Naive thymus-derived CD4-positive, alpha-beta T cell (primary cell): ENCODE results near the gene CAMTA1. TPM values are rescaled to one million over a fixed set of nuclear protein-coding genes. Genes with fewer than 3 reads are reported as not detected.

Source experiments
- ATAC-seq: fragments of 150-1000 bp; cut with Tn5 transposase; 2 replicates; pipeline ENCODE4 v1.10.0; 2021; ENCODE audit warnings: mild to moderate bottlenecking, moderate library complexity
- CTCF ChIA-PET: fragments of 350-600 bp; sonication (Branson Sonifier 250); formaldehyde crosslinking; loops from one replicate; lab custom pipeline; 2021; ENCODE audit warnings: antibody characterized with exemption; lab: Charles Lee
- POLR2A ChIA-PET: fragments of 350-600 bp; sonication (Branson Sonifier 250); formaldehyde crosslinking; loops from one replicate; lab custom pipeline; 2021; ENCODE audit warnings: antibody characterized with exemption, inconsistent platforms; lab: Charles Lee
- DNase-seq, 9 donors: peaks; one replicate each; pipeline versions ENCODE4 v3.0.0 to v3.0.0-alpha.2; 2020 to 2022; ENCODE audit warnings: mixed read lengths in 1 of 9
- H3K27ac ChIP-seq: one replicate; pipeline ENCODE4 v1.7.0; 2013; ENCODE audit warnings: mild to moderate bottlenecking, low read depth, low read length, moderate library complexity
- H3K27me3 ChIP-seq, 2 donors: one replicate each; pipeline ENCODE4 v1.7.0; 2013; ENCODE audit warnings: low read length in 2 of 2, mild to moderate bottlenecking in 2 of 2, moderate library complexity in 2 of 2; ENCODE audit not compliant: control insufficient read depth in 2 of 2, insufficient read depth in 2 of 2
- H3K36me3 ChIP-seq, 3 experiments: 1 replicate in 2 of 3; 2 replicates in 1 of 3; pipeline ENCODE4 v1.7.0; 2013; ENCODE audit warnings: low read length in 3 of 3, mild to moderate bottlenecking in 3 of 3, moderate library complexity in 1 of 3; ENCODE audit not compliant: insufficient read depth in 3 of 3, control insufficient read depth in 2 of 3
- H3K4me1 ChIP-seq, 2 donors: one replicate each; pipeline ENCODE4 v1.7.0; 2013; ENCODE audit warnings: low read length in 2 of 2, mild to moderate bottlenecking in 2 of 2, moderate library complexity in 1 of 2; ENCODE audit not compliant: control insufficient read depth in 2 of 2, insufficient read depth in 2 of 2
- H3K4me3 ChIP-seq: 2 replicates; pipeline ENCODE4 v1.7.0; 2013; ENCODE audit warnings: mild to moderate bottlenecking, low read length
- H3K9me3 ChIP-seq, 3 experiments: 1 replicate in 2 of 3; 2 replicates in 1 of 3; pipeline ENCODE4 v1.7.0; 2013; ENCODE audit warnings: low read length in 3 of 3; ENCODE audit not compliant: control insufficient read depth in 2 of 3
- H3K27ac Mint-ChIP-seq, 9 donors: one replicate each; pipeline ENCODE4 v1.8.0; 2020 to 2022; ENCODE audit warnings: mixed read lengths in 9 of 9, mild to moderate bottlenecking in 8 of 9, moderate library complexity in 5 of 9, inconsistent platforms in 2 of 9
- H3K27me3 Mint-ChIP-seq, 5 donors: one replicate each; pipeline ENCODE4 v1.8.0; 2021 to 2022; ENCODE audit warnings: mixed read lengths in 5 of 5, mild to moderate bottlenecking in 1 of 5
- H3K36me3 Mint-ChIP-seq, 5 donors: one replicate each; pipeline ENCODE4 v1.8.0; 2020 to 2022; ENCODE audit warnings: mixed read lengths in 5 of 5, mild to moderate bottlenecking in 3 of 5, inconsistent platforms in 1 of 5
- H3K4me1 Mint-ChIP-seq, 7 donors: one replicate each; pipeline ENCODE4 v1.8.0; 2020 to 2022; ENCODE audit warnings: mixed read lengths in 7 of 7, mild to moderate bottlenecking in 3 of 7, inconsistent platforms in 1 of 7
- H3K4me3 Mint-ChIP-seq, 10 donors: one replicate each; pipeline ENCODE4 v1.8.0; 2020 to 2022; ENCODE audit warnings: mild to moderate bottlenecking in 10 of 10, mixed read lengths in 10 of 10, moderate library complexity in 6 of 10, inconsistent platforms in 2 of 10
- H3K9me3 Mint-ChIP-seq, 11 donors: one replicate each; pipeline ENCODE4 v1.8.0; 2020 to 2022; ENCODE audit warnings: mixed read lengths in 11 of 11, mild to moderate bottlenecking in 4 of 11, inconsistent platforms in 1 of 11, moderate library complexity in 1 of 11
- intact Hi-C, 2 donors: fragments of 100-400 bp; cut with micrococcal nuclease; formaldehyde crosslinking; loops; one replicate each; pipeline ENCODE4 v1.15.1; 2023
- polyA plus RNA-seq, 2 donors: library from polyadenylated mRNA; unstranded; fragments of 300-500 nt; fragmentation: Illumina TruSeq; gene quantifications; one replicate each; pipeline ENCODE4 v1.2.3, GENCODE V29; 2021
- total RNA-seq, 6 experiments: library from RNA in 5 of 6; stranded (reverse) in 5 of 6; gene quantifications; 1 replicate in 5 of 6; 2 replicates in 1 of 6; pipeline ENCODE4 v1.2.3 and lab custom pipeline; 2021 to 2026

CAMTA1 gene
- total and polyA plus RNA-seq, 7 experiments from 2014 or later, result 38.1 to 68.6 (median 42.6) TPM

DNA sequence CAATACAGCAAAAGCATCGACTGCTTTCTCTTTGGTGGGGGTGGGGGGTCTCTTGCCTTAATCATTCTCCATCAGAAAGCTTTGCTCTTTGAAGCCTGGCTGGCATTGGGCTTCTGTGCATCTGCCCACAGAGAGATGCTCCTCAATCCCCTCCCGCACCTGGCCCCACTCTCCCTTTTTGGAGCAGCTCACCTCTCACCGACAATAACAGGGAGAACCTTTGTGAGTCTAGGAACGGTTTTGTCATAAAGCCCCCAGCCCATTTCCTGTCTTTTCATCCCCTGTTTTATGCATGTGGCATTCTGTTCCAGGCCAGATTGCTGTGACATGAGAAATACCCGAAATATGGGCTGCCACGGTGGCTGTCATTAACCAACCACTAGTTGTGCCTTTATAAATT, 516.9 kb downstream of the CAMTA1 start:
- POLR2A ChIA-PET, result no interaction called here
- peaks cover 0 to 10% (median 5%) of the 10 kb centered on the region in 11 donors for H3K9me3 Mint-ChIP-seq

DNA sequence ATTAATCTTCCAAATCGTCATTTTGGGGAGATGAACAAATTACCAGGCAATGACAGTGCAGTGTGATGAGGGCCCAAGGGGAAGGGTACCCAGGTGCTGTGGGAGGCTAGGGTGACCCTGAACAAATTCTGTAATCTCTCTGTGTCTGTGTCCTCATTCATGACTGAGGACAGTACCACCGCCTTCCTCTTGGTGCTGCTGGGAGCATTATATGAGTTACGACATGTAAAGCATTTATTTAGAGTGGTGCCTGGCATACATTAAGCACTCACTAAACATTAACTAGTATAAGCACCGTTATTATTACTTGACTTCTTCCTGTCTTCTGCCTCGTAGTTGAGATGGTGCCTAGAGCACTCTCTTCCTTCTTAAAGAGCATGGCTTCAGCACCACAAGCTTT, 517.6 kb downstream of the CAMTA1 start:
- CTCF ChIA-PET, result no interaction called here
- H3K27ac Mint-ChIP-seq, result no peak overlapping the region
- H3K27ac ChIP-seq, result no peak overlapping the region
- POLR2A ChIA-PET, result no interaction called here
- H3K4me1 Mint-ChIP-seq, result no peaks in the 10 kb centered on the region
- H3K9me3 Mint-ChIP-seq, result peaks cover 0 to 18% (median 10%) of the 10 kb centered on the region in 11 donors
- no peaks in the 10 kb centered on the region for H3K9me3 ChIP-seq
- H3K4me3 ChIP-seq, result no peak overlapping the region
- no peak overlapping the region for H3K4me3 Mint-ChIP-seq
- intact Hi-C loops, result no loop called here
- H3K27me3 Mint-ChIP-seq, result peaks cover 2 to 35% (median 22%) of the 10 kb centered on the region in 5 donors
- ATAC-seq (no peak), DNase-seq (no peak)
- no peaks in the 10 kb centered on the region for H3K36me3 Mint-ChIP-seq
- no peaks in the 10 kb centered on the region for H3K4me1 ChIP-seq
- H3K36me3 ChIP-seq, result no peaks in the 10 kb centered on the region
- H3K27me3 ChIP-seq, result no peaks in the 10 kb centered on the region

More for the DNA sequence above, 516.9 kb downstream of the CAMTA1 start:
- DNase-seq, result no peak
- no peaks in the 10 kb centered on the region for H3K27me3 ChIP-seq
- CTCF ChIA-PET, result no interaction called here
- no peak overlapping the region for H3K4me3 ChIP-seq
- H3K36me3 ChIP-seq, result no peaks in the 10 kb centered on the region
- intact Hi-C loops, result no loop called here
- H3K36me3 Mint-ChIP-seq, result no peaks in the 10 kb centered on the region
- ATAC-seq, result no peak
- H3K9me3 ChIP-seq, result no peaks in the 10 kb centered on the region
- H3K4me3 Mint-ChIP-seq, result no peak overlapping the region
- H3K4me1 Mint-ChIP-seq, result no peaks in the 10 kb centered on the region
- no peaks in the 10 kb centered on the region for H3K4me1 ChIP-seq
- H3K27ac ChIP-seq, result no peak overlapping the region
- peaks cover 2 to 41% (median 22%) of the 10 kb centered on the region in 5 donors for H3K27me3 Mint-ChIP-seq
- no peak overlapping the region for H3K27ac Mint-ChIP-seq

DNA sequence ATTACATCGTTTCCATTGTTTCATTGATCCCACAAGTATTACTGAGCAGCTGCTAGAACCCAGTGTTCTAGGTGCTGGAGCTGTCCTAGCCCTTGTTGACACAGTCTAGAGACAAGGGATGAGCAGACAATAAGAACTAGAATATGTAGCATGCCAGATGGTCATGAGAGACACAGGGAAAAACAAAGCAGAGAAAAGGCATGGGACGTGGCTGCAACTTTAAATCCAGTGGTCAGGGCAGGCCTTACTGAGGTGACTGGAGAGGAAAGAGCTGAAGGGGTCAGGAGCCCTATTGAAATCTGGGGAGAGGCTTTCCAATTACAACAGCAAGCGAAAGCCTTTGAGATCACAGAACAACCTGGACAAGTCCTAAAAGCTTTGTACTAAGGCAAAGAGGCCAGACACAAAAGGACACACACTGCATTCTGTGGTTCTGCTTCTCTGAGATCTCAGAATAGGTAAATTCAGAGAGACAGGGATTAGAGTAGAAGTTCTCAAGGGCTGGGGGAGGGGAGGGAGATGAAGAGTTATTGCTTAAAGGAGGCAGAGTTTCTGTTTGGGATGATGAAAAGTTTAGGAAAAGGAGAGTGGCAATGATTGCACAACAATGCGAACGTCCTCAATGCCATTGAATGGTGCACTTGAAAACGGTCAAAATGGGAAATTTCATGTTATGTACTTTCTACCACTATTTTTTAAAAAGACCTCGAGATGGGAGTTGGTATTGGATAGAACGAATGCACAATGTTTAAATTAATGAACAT, 518.5 kb downstream of the CAMTA1 start:
- Histone ChIP-seq H3K4me3 (no peak overlapping the region), H3K36me3 (no peaks in the 10 kb centered on the region), H3K4me1 (no peaks in the 10 kb centered on the region), H3K9me3 (peaks cover 0 to 1% (median 0%) of the 10 kb centered on the region in 3 experiments), H3K27ac (no peak overlapping the region), H3K27me3 (no peaks in the 10 kb centered on the region)
- Mint-ChIP-seq H3K36me3 (no peaks in the 10 kb centered on the region), H3K9me3 (peaks cover 0 to 26% (median 14%) of the 10 kb centered on the region in 11 donors), H3K4me3 (no peak overlapping the region), H3K4me1 (no peaks in the 10 kb centered on the region), H3K27me3 (peaks cover 2 to 33% (median 22%) of the 10 kb centered on the region in 5 donors), H3K27ac (no peak overlapping the region)
- ChIA-PET POLR2A (no interaction called here), CTCF (no interaction called here)
- ATAC-seq (no peak), DNase-seq (no peak)
- intact Hi-C loops, result no loop called here

DNA sequence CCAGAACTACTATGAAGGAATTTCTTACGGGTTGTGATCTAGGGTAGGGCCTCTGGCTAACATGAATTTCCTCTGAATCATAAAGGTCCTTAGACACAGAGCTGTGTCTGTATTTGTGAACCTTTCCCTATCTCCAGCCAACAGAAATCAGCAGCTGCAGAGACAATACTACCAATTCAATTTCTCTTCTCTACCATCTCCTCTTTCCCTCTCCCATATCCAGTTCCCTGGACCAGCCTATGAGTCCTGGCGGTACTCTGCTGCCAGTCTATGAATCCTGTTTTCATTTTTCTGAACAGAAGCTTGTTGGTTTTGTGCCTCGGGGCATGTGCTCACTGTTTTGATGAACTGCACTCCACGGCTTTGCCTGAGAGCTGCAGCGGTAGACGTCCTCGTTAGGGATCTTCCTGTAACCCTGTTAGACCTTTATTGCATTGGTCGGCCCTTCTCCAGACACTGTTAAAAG, 527.9 kb downstream of the CAMTA1 start:
- ATAC-seq, result no peak
- Histone ChIP-seq H3K9me3 (peaks cover 0 to 5% (median 0%) of the 10 kb centered on the region in 3 experiments), H3K27me3 (no peaks in the 10 kb centered on the region), H3K4me1 (no peaks in the 10 kb centered on the region), H3K36me3 (no peaks in the 10 kb centered on the region), H3K4me3 (no peak overlapping the region), H3K27ac (no peak overlapping the region)
- DNase-seq, result no peak
- Mint-ChIP-seq H3K9me3 (peaks cover 0 to 35% (median 10%) of the 10 kb centered on the region in 11 donors), H3K4me3 (no peak overlapping the region), H3K27ac (no peak overlapping the region), H3K4me1 (no peaks in the 10 kb centered on the region), H3K27me3 (peaks cover 7 to 39% (median 30%) of the 10 kb centered on the region in 5 donors), H3K36me3 (peaks cover 0 to 6% (median 0%) of the 10 kb centered on the region in 5 donors)
- POLR2A ChIA-PET, result no interaction called here
- CTCF ChIA-PET, result no interaction called here
- intact Hi-C loops, result no loop called here

DNA sequence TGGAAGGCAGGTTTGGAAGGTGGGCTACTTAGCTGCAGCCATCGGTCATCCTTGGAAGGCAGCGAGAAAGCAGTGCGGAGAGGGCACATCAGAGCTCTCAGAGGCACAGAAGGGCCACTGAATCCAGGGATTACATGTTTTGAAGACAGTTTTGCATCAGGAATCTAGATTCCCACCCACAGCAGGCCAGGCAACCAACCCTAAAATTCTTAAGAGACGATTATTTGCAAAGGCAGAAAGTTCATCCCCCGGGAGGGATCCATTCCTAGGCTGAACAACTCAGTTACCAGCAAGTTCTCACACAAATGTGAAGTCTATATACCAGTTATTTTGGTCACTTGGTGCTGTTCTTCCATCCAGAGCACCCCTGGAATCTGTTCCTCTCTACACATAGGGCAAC, 528.6 kb downstream of the CAMTA1 start:
- Mint-ChIP-seq H3K27ac (no peak overlapping the region), H3K9me3 (peaks cover 0 to 28% (median 7%) of the 10 kb centered on the region in 11 donors), H3K36me3 (peaks cover 0 to 6% (median 0%) of the 10 kb centered on the region in 5 donors), H3K27me3 (peaks cover 7 to 46% (median 32%) of the 10 kb centered on the region in 5 donors), H3K4me1 (no peaks in the 10 kb centered on the region), H3K4me3 (no peak overlapping the region)
- ATAC-seq (no peak), DNase-seq (no peak)
- Histone ChIP-seq H3K27ac (no peak overlapping the region), H3K9me3 (peaks cover 0 to 3% (median 0%) of the 10 kb centered on the region in 3 experiments), H3K4me3 (no peak overlapping the region), H3K27me3 (no peaks in the 10 kb centered on the region), H3K4me1 (no peaks in the 10 kb centered on the region), H3K36me3 (no peaks in the 10 kb centered on the region)
- ChIA-PET POLR2A (no interaction called here), CTCF (no interaction called here)
- intact Hi-C loops, result no loop called here

DNA sequence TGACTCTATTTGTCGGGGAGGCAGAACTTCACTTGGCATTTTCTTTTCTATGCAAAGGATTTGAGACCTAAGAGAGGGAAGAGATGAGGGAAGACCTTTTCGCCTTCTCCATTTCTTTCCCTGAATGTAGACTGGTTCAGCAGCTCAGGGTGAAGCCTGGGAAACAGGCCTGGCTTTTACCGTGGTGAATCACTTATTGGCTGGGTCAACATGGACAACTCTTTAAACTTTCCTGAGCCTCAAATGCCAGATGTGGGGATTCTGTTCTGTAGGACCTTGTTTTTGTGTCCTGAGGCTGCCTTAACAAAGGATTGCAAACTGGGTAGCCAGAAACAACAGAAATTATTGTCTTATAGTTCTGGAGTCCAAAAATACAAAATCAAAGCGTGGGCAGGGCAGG, 530.1 kb downstream of the CAMTA1 start:
- no peak overlapping the region for H3K4me3 ChIP-seq
- Mint-ChIP-seq H3K27me3 (peaks cover 7 to 48% (median 31%) of the 10 kb centered on the region in 5 donors), H3K27ac (no peak overlapping the region), H3K4me1 (no peaks in the 10 kb centered on the region), H3K9me3 (peaks cover 0 to 21% (median 4%) of the 10 kb centered on the region in 11 donors), H3K36me3 (peaks cover 0 to 6% (median 0%) of the 10 kb centered on the region in 5 donors), H3K4me3 (no peak overlapping the region)
- no peaks in the 10 kb centered on the region for H3K27me3 ChIP-seq
- DNase-seq (no peak), ATAC-seq (no peak)
- H3K36me3 ChIP-seq, result no peaks in the 10 kb centered on the region
- no peaks in the 10 kb centered on the region for H3K4me1 ChIP-seq
- CTCF ChIA-PET, result no interaction called here
- POLR2A ChIA-PET, result no interaction called here
- no peaks in the 10 kb centered on the region for H3K9me3 ChIP-seq
- intact Hi-C loops, result no loop called here
- H3K27ac ChIP-seq, result no peak overlapping the region

DNA sequence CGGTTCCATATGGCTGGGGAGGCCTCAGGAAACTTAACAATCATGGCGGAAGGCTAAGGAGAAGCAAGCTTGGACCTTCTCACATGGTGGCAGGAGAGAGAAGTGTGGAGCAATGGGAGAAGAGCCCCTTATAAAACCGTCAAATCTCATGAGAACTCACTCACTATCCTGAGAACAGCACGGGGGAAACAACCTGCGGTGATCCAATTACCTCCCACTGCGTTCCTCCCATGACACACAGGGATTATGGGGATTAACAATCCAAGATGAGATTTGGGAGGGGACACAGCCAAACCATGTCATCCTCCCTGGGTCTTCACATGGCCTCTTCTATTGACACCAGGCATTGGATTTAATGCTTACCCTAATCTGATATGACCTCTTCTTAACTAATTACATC, 530.7 kb downstream of the CAMTA1 start:
- ATAC-seq (no peak), DNase-seq (no peak)
- Histone ChIP-seq H3K36me3 (no peaks in the 10 kb centered on the region), H3K4me1 (no peaks in the 10 kb centered on the region), H3K4me3 (no peak overlapping the region), H3K27me3 (no peaks in the 10 kb centered on the region), H3K27ac (no peak overlapping the region), H3K9me3 (no peaks in the 10 kb centered on the region)
- Mint-ChIP-seq H3K4me3 (no peak overlapping the region), H3K4me1 (no peaks in the 10 kb centered on the region), H3K27ac (no peak overlapping the region), H3K36me3 (peaks cover 0 to 6% (median 0%) of the 10 kb centered on the region in 5 donors), H3K9me3 (peaks cover 0 to 20% (median 4%) of the 10 kb centered on the region in 11 donors), H3K27me3 (peaks cover 7 to 45% (median 31%) of the 10 kb centered on the region in 5 donors)
- intact Hi-C loops, result no loop called here
- ChIA-PET POLR2A (no interaction called here), CTCF (no interaction called here)
